Measurements from ENCODE around the gene SYAP1.
"Not testable (repeated sequence)": the region's sequence is repeated elsewhere in the genome, so short reads cannot be mapped to it uniquely, and the experiment has no call there.

The SYAP1 gene

DNA sequence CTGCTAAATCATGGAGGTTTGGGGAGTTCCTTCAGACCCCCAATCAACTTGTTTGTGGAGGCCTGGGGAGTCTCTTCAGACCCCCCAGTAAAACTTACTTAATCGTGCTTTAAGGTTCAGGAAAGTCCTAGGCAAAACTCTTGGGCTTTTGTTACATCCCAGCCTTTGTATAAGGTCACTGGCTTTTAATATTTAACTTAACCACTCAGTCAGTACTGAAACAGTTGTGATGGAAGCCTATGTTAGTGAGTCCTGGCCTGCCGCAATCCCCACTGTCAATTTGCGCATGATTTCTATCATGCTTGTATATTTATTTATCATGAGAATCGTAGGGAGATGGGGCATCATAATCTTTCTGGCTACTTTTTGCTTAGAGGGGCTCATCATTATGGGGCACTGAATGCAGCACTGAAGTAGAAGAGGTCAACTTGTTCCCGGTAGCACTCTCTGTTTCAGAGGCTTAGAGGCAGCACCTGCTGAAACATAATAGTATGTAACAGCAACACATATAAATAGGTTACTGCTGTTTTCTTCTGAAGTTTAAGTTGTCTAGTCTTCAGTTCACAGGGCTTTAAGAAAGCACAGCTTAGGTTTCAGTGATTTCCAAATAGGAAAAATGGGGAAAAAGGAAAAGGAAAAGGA lies 7.1 kb downstream of the SYAP1 start:
- DNase-seq: not testable (repeated sequence)

- no peak for DNase-seq
These were observed 8.2 kb downstream of the SYAP1 start for GRCh38 chrX:16727637-16728036.

DNA sequence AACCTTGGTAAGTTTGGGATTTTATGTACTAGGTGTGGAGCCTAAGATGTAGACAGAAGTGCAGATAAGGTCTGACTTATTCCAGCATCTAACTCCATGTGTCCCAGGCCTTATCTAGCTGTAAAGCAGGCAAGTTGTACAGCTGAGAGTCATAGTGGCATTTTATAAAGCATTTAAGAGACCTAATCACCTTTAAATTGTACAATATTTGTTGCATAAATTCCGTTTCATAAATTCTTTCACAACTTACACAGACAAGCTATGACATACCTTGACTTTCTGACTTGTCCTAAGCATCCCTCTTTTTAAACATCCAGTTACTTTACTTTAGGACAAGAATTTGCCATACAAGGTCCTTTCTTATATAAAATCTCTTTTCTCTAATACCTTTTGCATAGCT lies 11.0 kb downstream of the SYAP1 start:
- DNase-seq: no peak

DNA sequence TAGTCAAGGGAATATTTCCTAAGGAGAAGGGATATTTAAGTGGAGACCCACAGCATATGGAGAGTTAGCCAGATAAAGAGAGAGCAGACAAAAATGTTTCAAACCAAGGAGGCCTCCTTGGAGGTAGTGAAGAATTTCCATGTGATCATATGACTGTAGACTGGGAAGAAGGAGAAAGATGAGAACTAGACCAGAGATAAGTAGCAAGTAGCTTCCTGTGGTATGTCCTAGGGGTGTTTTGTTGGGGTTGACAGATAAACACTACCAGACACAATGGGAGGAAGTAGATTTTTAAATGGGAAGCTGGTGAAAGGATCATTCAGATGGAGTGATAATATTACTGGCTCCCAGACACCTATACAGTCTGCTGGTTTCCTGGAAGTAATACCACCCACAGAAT lies 13.6 kb downstream of the SYAP1 start:
- no peak for DNase-seq

- DNase-seq: no peak
These were observed 17.6 kb downstream of the SYAP1 start for GRCh38 chrX:16737024-16737423.

GRCh38 chrX:16739574-16739973 lies 20.2 kb downstream of the SYAP1 start:
- DNase-seq: no peak

DNA sequence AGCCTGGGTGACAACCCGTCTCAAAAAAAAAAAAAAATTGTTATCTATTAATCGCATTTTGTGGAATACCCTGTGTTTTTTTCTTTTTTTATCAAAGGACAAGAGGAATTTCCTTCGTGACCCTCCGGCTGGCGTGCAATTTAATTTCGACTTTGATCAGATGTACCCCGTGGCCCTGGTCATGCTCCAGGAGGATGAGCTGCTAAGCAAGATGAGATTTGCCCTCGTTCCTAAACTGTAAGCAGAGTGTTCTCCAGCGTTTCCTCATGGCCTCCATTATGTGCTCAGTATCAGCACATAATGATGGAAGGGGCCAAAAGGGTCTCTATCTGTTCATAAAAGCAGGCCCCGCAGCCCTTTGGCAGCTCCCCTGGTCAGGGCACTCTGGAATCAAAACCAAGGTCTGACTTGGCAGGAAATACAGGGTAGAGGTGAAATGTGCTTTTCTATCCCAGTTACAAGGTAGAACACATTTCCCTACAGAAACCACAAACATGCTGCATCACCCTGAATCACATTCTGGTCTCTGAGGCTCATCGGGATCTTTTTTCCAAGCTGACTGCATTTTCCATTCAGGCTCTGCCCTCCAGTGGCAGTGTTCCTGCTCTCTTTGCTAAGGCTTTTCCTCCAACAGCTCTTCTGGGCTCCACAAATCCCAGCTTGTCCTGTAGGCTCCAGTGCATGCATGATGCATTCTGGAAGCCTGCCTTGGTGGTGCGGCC lies 24.4 kb downstream of the SYAP1 start:
- peak; percentile 11 for DNase-seq

DNA sequence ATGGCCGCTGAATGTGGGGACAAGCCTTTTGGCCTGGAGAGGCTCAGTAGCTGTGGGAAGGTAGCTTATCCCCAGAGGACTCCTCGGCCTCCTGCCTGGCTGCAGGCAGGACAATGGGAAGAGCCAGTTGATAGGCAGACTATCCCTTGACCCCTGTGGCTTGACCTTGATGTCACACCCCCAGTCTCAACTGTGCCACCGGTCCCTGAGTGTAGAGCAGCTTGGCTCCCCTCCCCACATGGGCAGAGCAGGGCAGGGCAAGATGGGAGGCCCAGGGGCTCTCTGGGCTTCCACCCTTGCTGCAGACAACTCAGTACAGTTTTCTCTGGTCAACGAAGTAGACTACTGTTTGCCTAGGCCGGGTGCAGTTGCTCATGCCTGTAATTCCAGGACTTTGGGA lies 25.7 kb downstream of the SYAP1 start:
- DNase-seq: no peak

GRCh38 chrX:16745659-16746058 lies 26.2 kb downstream of the SYAP1 start:
- no peak for DNase-seq

DNA sequence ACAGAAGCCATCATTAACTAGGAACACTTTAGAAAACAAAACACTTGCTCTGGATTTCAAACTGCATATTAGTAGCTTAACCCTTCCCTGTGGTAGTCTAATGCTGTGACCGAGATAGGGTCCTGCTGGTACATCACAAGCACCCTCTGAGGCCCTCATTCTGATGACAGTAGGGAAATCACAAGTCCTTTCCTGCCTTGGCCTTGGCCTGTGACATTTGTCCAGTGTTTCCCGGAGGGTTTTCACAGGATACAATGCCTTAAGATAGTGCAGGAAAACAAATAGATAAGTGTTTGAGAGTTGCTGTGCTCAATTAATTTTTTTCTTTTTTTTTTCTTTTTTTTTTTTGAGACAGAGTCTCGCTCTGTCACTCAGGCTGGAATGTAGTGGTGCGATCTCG lies 29.0 kb downstream of the SYAP1 start:
- DNase-seq: no peak

DNA sequence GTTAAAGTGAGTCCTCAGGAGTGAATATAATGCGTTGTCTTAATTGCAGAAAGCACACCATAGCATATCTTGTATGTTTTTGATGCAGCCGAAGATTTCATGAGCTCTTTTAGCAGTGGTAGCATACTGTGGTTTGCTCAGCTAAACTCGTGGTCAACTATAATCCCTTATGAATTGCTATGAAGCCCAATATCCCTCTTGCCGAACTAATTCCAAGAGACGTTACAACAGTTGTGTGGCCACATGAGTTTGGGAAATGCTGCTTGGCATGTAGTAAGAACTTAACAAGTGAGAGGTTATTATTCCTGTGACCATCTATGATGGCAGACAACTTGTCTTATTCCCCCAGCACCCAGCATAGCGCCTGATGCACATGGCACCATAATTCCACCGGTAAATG lies 30.7 kb downstream of the SYAP1 start:
- no peak for DNase-seq

- DNase-seq: no peak
These were observed 34.6 kb downstream of the SYAP1 start for GRCh38 chrX:16754019-16754418.

DNA sequence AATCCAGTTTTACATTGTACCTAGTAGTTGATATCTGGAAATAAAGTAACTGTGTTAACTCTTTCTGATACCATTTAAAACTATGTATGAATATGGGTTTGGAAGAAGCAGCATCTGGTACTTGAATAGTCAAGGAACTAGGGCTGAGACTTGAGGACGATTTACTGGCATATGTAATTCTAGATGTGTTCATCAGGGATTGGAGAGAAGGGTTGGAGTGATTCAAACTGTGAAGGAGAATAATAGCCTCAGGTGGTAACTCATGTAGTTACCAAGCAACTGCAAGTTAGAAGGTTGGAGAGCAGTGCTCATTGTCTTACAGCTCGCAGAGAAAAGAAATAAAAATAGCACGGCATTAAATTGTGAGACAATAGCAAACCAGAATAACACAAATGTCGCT lies 37.3 kb downstream of the SYAP1 start:
- DNase-seq: no peak

- DNase-seq: not testable (repeated sequence)
These were observed 42.1 kb downstream of the SYAP1 start for GRCh38 chrX:16761500-16761899.

GRCh38 chrX:16762579-16762978 lies 43.2 kb downstream of the SYAP1 start:
- DNase-seq: no peak

- DNase-seq: no peak
These were observed 46.2 kb downstream of the SYAP1 start for GRCh38 chrX:16765594-16765993.

DNA sequence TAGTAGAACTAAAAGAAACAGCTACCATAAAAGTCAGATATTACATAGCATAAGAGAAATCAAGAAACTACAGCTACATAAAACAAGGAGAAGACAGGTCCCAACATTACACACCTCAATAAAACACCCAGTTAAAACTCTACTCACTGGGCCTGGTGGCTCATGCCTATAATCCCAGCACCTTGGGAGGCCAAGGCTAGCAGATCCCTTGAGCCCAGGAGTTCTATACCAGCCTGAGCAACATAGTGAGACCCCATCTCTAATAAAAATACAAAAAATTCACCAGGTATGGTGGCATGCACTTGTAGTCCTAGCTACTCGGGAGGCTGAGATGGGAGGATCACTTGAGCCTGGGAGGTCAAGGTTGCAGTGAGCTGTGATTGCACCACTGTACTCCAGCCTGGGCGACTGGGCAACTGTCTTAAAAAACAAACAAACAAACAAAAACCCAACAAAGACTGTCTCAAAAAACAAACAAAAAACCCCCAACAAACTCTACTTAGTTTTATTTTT lies 51.6 kb downstream of the SYAP1 start:
- DNase-seq: no peak

DNA sequence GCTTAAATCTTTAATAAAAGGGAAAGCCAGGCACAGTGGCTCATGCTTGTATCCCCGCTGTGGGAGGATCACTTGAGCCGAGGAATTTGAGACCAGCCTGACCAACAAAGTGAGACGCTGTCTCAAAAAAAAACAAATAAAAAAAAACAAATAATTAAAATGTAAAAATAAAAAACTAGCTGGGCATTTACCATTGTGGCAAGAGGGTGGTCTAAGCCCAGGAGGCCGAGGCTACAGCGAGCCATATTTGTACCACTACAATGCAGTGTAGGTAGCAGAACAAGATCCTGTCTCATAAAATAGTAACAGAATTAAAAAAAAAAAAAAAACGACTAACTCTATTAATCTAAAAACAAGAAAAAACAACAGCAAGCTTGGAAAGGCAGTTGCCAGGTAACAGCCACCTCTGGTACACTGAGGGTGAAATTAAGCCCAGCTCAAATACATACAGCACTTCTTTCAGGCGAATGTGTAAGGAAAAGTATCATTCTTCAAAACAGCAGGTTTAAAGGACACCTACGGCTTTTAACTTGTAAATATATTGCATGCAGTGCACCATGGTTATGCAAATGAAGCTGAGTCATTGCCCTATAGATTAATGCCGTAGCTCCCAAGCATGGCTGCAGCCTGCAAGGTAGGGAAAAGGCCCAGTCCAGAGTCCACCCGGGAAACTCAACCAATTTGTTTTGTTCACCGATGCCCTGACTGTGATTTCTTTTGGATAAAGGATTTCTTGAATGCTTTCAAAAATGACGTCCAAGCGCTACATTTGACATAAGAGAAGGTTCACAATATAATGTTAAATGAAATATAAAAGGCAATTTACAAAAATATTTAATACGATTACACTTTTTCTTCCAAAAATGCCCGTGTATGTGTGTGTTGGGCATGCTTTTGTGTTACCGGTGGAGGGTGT lies 52.3 kb downstream of the SYAP1 start:
- DNase-seq: peak; percentile 26

- DNase-seq: no peak
These were observed 53.0 kb downstream of the SYAP1 start for GRCh38 chrX:16772460-16772859.

- no peak for DNase-seq
These were observed 55.3 kb downstream of the SYAP1 start for GRCh38 chrX:16774746-16775145.

DNA sequence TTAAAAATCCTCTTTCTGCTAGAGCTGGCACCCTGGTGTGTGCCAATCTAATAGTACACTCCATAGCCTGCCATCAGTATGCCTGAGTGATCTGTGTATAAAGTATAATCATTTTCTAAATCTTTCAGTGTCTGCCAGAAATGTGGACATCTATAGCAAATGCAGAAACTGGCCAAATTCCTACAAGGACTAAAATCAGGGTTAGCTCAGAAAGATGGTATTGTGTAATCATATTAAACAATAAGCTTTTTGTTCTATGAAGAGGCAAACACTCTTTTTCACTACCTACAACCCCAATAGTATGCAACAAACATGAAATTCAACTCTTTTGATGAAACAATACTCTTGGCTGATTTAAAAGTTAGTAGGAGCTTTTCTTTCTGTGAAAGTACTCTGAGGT lies 59.1 kb downstream of the SYAP1 start:
- DNase-seq: no peak

- DNase-seq: no peak
These were observed 59.6 kb downstream of the SYAP1 start for GRCh38 chrX:16778993-16779392.

DNA sequence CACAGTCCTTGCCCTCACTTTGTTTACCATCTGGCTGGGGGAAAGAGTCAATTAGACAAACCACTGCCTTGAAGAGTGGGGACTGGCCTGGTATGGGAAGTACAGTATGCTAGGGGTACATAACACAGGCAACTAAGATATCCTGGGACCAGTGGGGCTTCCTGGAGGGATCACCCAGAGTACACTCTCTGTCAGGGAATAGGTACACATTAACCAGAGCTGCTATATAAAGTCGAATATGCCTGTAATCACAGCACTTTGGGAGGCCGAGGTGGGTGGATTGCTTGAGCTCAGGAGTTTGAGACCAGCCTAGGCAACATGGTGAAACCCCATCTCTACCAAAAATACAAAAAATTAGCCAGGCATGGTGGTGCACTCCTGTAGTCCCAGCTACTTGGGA lies 60.4 kb downstream of the SYAP1 start:
- DNase-seq: not testable (repeated sequence)

DNA sequence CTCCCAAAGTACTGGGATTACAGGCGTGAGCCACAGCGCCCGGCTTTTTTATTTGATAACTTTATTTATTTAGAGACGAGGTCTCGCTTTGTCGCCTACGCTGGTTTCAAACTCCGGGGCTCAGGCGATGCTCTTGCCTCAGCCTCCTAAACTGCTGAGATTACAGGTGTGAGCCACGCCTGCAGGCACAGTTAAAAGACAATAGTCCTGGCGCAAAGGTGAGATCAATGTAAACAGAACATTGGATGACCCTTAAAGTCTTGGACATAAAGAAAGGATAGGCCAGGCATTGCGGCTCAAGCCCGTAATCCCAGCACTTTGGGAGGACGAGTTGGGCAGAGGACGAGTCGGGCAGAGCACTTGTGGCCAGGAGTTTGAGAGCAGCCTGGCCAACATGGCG lies 64.0 kb downstream of the SYAP1 start:
- no peak for DNase-seq

Data from kidney glomerular epithelial cell (primary cell).